ENCODE results near the gene VWF.

GRCh38 chr12:6110006-6110405, 14.5 kb downstream of the VWF start:
- TF ChIP-seq, protein P1, sequence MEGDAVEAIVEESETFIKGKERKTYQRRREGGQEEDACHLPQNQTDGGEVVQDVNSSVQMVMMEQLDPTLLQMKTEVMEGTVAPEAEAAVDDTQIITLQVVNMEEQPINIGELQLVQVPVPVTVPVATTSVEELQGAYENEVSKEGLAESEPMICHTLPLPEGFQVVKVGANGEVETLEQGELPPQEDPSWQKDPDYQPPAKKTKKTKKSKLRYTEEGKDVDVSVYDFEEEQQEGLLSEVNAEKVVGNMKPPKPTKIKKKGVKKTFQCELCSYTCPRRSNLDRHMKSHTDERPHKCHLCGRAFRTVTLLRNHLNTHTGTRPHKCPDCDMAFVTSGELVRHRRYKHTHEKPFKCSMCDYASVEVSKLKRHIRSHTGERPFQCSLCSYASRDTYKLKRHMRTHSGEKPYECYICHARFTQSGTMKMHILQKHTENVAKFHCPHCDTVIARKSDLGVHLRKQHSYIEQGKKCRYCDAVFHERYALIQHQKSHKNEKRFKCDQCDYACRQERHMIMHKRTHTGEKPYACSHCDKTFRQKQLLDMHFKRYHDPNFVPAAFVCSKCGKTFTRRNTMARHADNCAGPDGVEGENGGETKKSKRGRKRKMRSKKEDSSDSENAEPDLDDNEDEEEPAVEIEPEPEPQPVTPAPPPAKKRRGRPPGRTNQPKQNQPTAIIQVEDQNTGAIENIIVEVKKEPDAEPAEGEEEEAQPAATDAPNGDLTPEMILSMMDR (conservative IDR thresholded peaks at IDR 0.05 in 1 of 2, IDR thresholded peaks at IDR 0.05 in 1 of 2; ENCODE audit: extremely low read depth in 1 of 2, insufficient read depth in 1 of 2, low read depth in 1 of 2, low read length in 2 of 2) = no peak
- TF ChIP-seq EZH2 (IDR thresholded peaks at IDR 0.05; ENCODE audit: borderline replicate concordance, low read length) = no peak
